AG08396 (cell line): Measurements from ENCODE around the gene RSRP1.
"Not testable (repeated sequence)": the region's sequence is repeated elsewhere in the genome, so short reads cannot be mapped to it uniquely, and the experiment has no call there.

Experiments
- DNase-seq: peaks from one replicate; pipeline ENCODE4 v3.0.0; 2012; ENCODE audit warnings: low spot score, mixed read lengths

The RSRP1 gene

DNA sequence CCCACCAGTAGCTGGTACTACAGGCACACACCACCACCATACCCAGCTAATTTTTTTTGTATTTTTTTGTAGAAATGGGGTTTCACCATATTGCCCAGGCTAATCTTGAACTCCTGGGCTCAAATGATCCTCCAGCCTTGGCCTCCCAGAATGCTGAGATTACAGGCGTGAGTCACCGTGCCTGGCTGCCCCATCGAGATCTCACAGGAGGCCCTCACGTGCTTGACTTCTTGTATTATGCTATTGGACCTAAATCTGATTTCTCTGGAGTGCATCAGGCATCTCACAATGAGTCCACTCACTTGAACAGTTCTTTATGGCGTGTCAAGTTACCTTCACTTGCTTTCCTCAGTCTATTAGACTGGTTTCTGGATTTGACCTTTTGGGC lies 9.3 kb upstream of the RSRP1 start:
- no peak for DNase-seq

DNA sequence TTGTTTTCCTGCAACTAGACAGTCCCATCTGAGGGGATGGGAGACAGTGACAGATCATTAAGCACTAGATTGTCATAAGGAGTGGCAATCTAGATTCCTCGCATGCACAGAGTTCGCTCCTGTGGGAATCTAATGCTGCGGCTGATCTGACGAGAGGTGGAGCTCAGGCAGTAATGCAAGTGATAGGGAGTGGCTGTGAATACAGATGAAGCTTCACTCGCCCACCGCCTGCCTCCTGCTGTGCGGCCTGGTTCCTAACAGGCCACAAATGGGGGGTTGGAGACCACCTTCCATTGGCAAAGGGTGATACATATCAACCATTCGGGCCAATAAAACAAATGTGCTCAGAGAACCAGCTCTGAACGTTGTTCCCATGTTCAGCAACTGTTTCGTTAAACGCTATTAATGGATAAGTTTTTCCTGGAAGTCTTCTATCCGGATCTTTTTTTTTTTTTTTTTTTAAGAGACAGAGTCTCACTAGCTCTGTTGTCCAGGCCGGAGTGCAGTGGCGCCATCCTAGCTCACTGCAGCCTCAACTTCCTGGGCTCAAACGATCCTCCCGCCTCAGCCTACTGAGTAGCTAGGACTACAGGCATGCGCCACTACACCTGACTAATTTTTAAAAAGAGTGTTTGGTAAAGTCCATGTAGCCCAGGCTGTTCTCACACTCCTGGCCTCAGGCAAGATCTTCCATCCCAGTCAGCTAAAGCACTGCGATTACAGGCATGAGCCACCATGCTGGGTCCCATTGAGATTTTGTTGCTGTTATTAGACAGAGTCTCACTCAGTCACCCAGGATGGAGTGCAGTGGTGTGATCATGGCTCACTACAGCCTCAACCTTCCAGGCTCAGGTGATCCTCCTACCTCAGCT lies 8.7 kb upstream of the RSRP1 start:
- no peak for DNase-seq

DNA sequence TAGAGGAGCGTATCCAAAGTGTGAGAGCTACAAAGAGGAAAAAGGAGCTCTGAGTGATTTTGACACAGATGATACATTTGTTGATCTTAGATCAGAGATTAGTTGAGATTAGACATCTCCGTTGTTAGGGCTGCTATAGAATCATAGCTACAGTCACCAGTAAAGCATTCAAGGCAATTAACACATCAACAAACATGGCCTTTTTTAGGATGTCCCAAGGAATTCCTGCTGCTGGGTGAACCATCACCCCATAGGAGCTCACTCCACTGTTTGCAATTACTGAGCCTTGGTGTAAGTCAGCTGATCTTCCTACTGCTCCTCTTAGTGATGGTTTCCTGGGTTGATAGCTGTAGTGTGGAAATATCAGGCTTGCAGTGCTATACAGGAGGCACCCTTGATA lies 6.7 kb upstream of the RSRP1 start:
- DNase-seq: peak; percentile 49

DNA sequence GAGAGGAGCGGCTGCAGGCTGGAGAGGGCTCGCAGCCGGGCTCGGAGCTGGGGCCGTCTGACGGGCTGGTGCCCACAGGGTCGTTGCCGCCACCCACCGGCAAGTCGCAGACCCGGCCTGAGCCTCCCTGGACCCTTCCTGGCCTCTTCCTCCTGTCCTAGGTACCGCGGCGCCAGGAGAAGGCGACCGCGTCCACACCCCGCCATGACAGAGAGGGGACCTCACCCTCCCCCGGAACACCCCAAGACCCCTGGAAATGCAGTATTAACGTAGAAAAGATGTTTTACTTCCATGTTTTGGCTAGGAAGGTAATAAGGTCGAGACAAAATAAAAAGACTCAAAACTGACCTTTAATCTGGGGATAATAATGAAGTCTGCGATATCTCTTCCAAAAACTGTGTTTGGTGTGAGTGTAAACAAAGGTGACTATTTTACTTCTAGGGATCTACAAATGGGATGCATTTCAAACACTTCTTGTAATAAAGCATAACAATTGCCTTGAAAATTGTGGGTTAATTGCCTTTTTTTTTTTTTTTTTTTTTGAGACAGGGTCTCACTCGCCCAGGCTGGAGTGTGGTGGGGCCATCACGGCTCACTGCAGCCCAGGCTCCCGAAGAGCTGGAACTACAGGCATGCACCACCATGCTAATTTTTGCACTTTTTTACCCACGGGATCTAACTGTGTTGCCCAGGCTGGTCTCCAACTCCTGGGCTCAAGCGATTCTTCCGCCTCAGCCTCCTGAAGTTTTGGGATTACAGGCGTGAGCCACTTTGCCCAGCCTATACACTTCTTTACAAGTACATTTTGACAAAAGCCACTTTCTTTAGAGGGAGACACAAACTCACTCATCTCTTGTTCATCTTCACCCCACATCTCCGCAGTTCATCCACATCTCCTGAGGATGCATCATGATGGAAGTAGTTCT lies 838 bp upstream of the RSRP1 start:
- DNase-seq: no peak

DNA sequence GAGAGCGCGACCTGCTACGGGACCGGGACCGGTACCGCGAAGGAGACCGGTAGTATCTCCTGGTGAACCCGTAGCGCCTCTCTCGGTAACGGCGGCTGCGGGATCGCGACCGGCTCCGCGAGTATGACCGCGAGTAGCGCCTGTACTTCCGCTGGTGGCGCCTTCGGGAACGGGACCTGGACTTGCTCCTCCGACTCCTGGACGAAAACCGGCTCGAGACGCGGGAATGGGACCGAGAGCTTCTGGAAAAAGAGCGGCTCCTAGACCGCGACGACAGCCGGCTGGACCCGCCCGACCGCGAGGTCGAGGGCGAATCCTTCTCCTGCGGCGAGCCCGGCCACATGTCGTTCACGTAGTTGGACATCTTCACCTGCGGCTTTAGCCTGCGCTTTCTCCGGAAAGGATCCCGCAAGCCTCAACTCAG lies 642 bp downstream of the RSRP1 start:
- DNase-seq: no peak

DNA sequence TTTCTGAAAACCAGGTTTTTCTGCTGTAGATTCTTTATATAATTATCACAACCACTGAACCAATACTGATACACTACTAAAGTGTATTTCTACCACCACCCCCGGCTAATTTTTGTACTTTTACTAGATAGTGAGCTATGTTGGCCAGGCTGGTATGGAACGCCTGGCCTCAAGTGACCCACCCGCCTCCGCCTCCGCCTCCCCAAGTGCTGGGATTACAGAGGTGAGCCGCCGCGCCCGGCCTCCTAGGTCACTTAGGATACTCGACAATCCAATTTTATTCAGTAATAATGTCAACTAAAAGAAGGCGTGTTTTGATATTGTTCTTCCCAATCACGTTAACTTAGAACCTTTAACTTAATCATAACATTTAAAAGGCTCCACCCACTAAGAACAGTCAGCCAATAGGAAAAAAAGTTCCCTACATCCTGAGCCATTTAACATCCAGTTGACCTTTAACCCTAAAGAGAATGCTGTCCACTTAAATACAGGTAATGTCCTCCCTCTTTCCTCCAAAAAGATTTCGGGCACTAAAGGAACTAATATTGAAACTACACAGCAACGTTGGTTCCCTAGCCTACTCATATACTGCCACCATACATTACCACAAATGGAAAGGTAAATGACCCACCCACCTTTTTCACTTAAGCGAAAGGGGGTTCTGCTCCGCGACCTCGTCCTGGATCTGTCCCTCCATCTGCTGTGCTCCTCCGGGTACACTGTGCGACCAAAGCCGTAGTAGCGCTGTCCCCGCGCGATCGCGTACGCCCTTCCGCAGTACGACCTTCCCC lies 1.2 kb downstream of the RSRP1 start:
- DNase-seq: peak; percentile 48

DNA sequence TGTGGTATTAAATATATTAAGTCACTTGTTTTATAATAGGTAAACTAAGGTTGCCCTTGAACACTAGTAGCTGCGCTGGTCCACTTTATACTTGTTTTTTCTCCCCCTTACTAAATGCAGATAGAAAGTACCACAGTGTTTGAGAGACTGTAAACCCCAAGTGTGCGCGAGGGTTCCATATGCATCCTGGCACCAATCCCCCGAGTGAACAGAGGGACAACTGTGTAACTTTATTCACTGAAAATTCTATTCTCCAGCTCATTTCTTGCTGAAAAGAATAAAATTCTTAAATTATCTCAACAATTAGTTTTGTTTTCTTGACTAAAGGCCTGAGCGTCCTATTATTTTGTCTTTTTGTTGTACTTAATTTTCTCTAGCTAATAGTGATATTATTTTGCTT lies 1.9 kb downstream of the RSRP1 start:
- DNase-seq: no peak

DNA sequence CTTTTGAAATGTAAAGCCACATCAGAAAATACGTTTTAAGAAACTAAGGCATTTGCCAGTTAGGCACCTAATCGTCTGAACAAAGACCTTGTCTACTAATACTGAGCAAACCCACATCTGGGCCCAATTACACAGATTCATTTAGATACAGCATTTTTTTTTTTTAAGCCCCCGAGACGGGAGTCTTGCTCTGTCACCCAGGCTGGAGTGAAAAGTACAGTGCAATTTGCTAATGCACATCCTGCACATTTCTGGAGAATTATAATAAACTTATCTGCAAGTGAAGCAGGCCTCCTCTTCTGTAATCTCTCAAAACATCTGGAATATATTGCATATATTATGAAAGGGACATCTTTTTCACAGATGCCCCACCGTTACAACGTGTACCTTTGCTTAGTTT lies 3.3 kb downstream of the RSRP1 start:
- DNase-seq: no peak

DNA sequence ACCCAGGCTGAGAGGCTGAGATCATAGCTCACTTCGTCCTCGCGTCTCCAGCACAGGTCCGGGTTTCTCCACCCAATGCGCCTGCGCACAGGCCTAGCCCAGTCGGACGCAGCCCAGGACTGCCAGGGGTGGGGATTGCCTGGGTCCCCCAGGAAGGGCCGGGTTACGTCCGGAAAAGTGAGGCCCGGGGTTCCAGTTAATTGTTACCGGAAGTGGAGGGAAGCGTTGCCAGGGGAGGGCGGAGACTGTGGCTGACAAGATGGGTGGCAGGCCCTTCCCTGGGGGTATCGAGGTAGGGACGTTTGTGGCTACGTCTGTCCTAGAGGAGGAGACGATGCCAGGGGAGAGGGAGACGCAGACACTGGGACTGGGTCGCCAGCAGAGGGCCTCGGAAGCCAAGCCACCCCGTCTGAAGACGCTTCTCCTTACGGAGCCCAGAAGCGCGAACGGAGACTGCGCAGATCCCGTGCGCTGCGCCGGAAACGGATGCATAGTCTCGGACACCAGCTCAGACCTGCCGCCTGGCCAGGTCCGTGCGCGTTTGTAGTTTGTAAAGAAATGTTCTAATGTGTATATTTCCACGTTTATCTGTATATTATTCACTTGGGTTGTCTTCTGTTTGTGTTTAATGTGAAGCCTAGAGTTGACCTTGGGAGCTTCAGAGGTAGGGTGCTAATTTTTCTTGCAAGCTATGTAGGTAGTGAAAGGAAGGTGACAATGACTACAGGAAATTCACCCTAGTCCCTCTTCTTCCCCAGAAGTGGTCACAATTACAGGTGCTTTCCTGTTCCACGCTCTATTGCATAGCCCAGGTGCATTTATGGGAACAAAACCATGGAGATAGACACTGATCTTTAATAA lies 7.3 kb downstream of the RSRP1 start:
- peak; percentile 89 for DNase-seq

DNA sequence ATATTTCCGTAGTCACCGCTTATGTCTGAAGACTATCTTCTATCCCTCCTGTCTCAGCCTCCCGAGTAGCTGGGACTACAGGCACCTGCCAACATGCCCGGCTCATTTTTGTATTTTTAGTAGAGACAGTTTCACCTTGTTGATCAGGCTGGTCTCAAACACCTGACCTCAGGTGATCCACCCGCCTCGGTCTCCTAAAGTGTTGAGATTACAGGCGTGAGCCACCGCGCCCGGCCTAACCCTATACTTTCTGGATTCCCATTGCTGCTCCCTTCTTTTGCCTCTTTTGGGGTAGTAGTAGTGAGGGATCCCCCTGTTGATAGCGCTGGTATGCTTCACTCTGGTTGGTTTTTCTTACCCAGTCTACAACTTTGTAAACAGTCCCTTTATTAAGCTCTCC lies 9.2 kb downstream of the RSRP1 start:
- no peak for DNase-seq

DNA sequence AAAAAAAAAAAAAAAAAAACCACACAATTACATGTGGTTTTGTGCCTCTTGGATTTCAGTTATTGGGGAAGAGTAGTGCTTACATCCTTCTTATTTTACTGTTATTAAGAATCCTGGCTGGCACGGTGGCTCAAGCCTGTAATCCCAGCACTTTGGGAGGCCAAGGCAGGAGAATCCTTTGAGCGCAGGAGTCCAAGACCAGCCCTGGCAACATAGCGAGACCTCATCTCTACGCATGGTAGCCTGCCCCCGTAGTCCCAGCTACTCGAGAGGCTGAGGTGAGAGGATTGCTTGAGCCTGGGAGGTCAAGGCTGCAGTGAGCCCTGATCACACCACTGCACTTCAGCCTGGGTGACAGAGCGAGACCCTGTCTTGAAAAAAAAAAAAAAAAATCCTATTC lies 11.0 kb downstream of the RSRP1 start:
- not testable (repeated sequence) for DNase-seq

DNA sequence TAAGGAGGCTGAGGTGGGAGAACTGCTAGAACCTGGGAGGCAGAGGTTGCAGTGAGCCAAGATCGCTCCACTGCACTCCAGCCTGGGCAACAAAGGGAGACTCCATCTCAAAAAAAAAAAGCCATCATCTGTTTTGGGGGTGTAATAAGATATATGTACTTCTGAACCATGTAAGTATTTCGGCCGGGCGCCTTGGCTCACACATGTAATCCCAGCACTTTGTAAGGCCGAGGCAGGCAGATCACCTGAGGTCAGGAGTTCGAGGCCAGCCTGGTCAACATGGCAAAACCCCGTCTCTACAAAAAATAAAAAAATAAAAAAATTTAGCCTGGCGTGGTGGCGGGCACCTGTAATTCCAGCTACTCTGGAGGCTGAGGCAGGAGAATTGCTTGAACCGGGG lies 11.8 kb downstream of the RSRP1 start:
- not testable (repeated sequence) for DNase-seq

DNA sequence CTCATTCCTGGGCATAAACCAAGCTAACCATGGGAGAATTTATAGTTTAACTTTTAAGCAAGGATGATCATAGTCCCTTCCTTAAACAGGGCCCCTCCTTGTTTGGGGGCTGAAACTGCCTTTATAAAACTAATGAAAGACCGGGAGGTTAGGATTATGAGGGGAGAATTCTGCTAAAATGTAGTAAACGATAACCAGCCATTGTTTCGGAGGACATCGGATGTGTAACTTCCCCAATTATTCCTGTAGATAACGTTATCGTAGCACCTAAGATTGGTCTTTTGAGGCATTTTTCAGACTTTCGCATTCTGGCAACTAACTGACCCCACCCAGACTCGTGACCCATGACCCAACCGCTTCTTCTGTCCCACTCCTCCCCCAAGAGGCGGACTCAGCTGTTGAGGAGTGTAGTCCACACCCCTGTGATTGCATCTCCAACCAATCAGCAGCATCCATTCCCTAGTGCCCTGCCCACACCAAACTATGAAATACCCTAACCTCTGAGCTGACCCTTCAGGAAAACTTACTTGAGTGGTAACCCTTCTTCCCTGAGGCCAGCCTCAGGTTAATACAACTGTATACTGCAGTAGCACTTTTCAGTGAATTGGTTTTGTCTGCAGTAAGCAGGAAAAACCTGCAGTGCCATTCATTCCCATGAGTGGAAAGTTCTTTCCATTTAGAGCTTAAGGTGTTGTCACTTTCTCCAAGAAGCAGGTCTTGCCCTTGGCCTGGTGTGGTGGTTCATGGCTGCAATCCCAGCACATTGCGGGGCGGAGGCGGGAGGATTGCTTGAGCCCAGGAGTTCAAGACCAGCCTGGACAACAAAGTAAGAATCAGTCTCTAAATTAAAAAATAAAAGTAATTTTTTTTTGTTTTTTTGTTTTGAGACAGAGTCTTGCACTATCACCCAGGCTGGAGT lies 14.1 kb downstream of the RSRP1 start:
- peak; percentile 84 for DNase-seq

DNA sequence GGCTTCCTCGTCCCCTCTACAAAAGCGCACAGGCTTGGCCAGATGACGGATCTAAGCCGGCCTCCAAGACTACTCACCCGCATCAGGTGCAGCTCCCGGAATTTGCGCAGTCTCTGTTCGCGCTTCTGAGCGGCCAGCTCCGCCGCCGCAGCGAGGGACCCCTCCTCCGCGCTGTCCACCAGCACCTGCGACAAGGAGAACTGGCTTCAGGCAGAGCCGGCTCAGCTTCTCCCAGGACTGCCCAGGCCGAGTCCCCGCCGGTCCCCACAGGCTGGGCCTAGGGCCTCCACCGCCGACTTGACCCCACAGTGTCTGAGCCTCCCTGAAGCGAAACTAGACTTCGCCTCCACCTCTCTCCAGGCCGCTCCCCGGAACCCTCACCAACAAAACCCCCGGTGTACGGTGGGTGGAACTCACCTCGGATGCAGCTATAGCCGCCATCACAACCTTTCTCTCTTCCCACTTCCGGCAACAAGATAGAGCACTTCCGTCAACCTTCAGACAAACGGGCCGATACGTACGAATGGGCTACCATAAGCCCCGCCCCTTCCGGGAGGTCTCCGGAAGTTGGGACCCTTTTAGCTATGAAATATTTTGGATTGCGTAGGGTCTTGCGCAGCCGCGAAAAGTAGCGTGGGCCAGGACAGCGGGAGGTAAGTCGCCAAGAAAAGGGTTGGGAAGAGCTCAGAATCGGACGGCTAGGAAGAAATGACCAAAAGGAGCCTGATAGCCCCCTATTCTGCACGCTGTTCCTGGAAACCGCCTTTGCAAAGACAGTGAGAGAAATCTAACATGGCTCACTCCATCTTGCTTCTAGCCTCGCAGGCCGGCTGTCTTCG lies 15.0 kb downstream of the RSRP1 start, which contains the start of gene SYF2:
TSS of gene SYF2 (minus strand) at position 476 of the 839 bp plus-strand sequence. CDS start at position 441, 35 bp downstream.
- DNase-seq: peak; percentile 93

DNA sequence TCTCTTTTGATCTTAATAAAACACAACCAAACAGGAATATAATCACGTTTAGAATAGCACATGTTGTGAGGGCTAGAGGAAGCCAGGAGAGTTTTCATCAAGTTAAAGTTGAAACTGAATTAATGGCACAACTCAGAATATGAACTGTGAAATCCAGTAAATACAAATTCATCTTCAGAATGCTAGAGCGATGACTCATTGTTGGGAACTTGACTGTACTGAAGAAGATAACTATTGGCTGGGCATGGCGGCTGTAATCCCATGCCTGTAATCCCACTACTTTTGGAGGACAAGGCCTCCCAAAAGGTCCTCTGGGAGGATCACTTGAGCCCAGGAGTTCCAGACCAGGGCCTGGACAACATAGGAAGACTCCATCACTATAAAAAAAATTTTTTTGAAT lies 23.8 kb downstream of the RSRP1 start:
- no peak for DNase-seq

DNA sequence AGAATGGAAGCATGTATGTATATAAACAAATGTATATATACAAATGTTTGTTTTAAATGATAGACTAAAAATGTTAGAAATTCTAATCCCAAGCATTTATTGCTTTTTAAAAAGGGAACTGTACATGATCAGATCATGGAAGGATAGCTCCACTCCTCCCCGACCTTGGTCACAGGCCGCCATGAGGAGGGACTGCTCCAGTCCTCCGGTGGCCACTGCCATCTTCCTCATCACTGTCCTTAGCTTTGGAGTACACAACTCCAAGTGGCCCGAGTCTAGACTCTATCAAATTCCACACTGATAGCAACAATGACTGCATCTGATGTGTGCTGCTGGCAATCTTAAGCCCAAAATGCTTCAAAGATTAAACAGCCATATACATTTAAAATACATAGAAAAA lies 24.6 kb downstream of the RSRP1 start:
- DNase-seq: no peak

DNA sequence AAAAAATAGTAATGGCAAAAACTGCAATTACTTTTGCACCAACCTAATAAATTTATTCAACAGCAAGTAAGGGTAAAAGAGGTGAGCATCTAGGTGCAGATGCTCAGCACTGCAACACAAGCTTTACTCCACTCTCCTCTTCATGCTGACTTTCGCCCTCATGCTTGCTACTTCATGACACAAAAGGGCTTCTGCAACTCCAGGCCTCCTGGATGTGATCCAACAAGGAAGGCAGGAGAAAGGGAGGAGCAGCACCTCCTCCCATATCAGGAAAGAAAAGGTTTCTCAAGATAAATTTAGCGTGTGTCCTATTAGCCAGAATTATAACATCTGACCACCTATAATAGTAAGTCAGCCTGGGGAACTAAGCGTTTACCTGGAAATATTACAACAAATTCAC lies 26.6 kb downstream of the RSRP1 start:
- DNase-seq: no peak

DNA sequence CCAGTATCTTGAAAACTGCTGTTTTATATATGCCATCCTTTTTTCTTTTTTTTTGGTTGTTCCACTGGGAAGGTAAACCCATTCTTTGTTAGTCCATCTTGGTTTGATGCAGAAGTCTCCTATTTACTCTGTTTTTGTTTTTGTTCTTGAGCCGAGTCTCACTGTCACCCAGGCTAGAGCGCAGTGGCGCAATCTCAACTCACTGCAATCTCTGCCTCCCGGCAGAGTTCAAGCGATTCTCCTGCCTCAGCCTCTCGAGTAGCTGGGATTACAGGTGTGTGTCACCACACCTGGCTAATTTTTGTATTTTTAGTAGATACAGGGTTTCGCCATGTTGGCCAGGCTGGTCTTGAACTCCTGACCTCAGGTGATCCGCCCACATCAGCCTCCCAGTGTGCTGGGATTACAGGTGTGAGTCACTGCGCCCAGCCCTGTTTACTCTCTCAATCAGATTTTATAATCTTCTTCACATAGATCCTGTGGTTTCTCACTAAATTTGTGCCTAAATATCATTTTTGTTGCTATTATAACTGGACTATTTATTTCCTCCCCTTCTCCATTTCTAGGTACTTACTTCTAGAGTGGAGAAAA lies 27.5 kb downstream of the RSRP1 start:
- DNase-seq: no peak
